C4-2B (cell line): Measurements from ENCODE around the gene PIK3C2G.

ENCODE experiments used
- ZFX ChIP-seq: fragments of 450-650 bp; IDR thresholded peaks from 2 replicates; pipeline ENCODE4 v1.6.1; 2017
- TF ChIP-seq, protein P1 (sequence below): fragments of 450-650 bp; conservative IDR thresholded peaks from 2 replicates; pipeline ENCODE4 v1.5.1; 2017; ENCODE audit warnings: mild to moderate bottlenecking

DNA sequence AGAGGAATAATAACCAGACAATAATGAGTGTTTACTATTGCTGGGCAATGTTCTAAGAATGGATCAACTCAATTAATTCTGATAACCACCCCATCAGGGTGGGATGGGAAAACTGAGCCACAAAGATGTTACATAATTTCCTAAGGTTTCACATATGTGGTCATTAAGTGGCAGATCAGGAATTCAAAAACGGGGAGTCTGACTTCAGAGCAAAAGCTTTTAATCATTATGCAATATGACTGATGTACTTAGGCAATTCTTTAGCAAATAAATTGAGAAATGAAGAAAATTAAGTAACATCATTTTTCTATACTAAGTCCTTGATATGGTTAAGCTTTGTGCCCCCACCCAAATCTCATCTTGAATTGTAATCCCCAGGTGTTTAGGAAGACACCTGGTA is 423.1 kb downstream of the PIK3C2G start:
- TF ChIP-seq, protein P1, sequence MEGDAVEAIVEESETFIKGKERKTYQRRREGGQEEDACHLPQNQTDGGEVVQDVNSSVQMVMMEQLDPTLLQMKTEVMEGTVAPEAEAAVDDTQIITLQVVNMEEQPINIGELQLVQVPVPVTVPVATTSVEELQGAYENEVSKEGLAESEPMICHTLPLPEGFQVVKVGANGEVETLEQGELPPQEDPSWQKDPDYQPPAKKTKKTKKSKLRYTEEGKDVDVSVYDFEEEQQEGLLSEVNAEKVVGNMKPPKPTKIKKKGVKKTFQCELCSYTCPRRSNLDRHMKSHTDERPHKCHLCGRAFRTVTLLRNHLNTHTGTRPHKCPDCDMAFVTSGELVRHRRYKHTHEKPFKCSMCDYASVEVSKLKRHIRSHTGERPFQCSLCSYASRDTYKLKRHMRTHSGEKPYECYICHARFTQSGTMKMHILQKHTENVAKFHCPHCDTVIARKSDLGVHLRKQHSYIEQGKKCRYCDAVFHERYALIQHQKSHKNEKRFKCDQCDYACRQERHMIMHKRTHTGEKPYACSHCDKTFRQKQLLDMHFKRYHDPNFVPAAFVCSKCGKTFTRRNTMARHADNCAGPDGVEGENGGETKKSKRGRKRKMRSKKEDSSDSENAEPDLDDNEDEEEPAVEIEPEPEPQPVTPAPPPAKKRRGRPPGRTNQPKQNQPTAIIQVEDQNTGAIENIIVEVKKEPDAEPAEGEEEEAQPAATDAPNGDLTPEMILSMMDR: no peak
- no peak for TF ChIP-seq ZFX
